SK-MEL-5 (cell line): ENCODE measurements around the gene MINDY3. TPM values are rescaled to one million over a fixed set of nuclear protein-coding genes. Genes with fewer than 3 reads are reported as not detected.
A peak's percentile ranks its signal among the peaks of the same experiment; 100 is the strongest.
"Not testable (repeated sequence)": the region's sequence is repeated elsewhere in the genome, so short reads cannot be mapped to it uniquely, and the experiment has no call there.

Source experiments
- DNase-seq: peaks from one replicate; pipeline ENCODE4 v3.0.0-alpha.2; 2016; ENCODE audit warnings: low read depth, low spot score
- in situ Hi-C: cut with HindIII; loops from 2 replicates; pipeline ENCODE4 v1.10.0; 2016; ENCODE audit warnings: low sequenced_read_pairs, high pct_unique_total_duplicates, low pct_unique_long_range_greater_than_20kb
- polyA plus RNA-seq, 2 experiments: library from polyadenylated mRNA; depleted of rRNA; stranded (reverse); fragments of >200 nt; gene quantifications; 2 replicates each; pipeline ENCODE4 v1.2.3, GENCODE V29; 2015
- total RNA-seq: library from RNA; depleted of rRNA; stranded (reverse); fragments of >200 nt; shearing (Covaris generic); gene quantifications from 2 replicates; pipeline ENCODE4 v1.2.3, GENCODE V29; 2014; rRNA removed

Gene MINDY3
- total RNA-seq = 17.6 and 20.2 TPM in 2 replicates
- polyA plus RNA-seq (2015; cell fraction: cytosol; rRNA removed) = 11.0 and 13.1 TPM in 2 replicates
- 80.6 and 84.1 TPM in 2 replicates for polyA plus RNA-seq (2015; cell fraction: nucleus; rRNA removed)

- in situ Hi-C loops = no loop called here
- DNase-seq = peak; percentile 79
These were observed at the start of gene MINDY3 for GRCh38 chr10:15859906-15860691. Gene MINDY3, minus strand, starts transcription at chr10:15860507. Its CDS starts 208 bp downstream, at chr10:15860299.

- in situ Hi-C loops = no loop called here
- no peak for DNase-seq
These were observed 41.6 kb upstream of the MINDY3 start for GRCh38 chr10:15901889-15902288.

- DNase-seq = peak; percentile 33
- in situ Hi-C loops = no loop called here
These were observed 37.7 kb upstream of the MINDY3 start for GRCh38 chr10:15898046-15898445.

- in situ Hi-C loops = no loop called here
- peak; percentile 5 for DNase-seq
These were observed 37.0 kb upstream of the MINDY3 start for GRCh38 chr10:15897287-15897686.

GRCh38 chr10:15896654-15897053, 36.3 kb upstream of the MINDY3 start:
- no peak for DNase-seq
- in situ Hi-C loops = no loop called here

GRCh38 chr10:15884447-15884846, 24.1 kb upstream of the MINDY3 start:
- DNase-seq = no peak
- in situ Hi-C loops = no loop called here

GRCh38 chr10:15881542-15881941, 21.2 kb upstream of the MINDY3 start:
- in situ Hi-C loops = no loop called here
- DNase-seq = no peak

- in situ Hi-C loops = no loop called here
- DNase-seq = peak; percentile 90
These were observed 19.4 kb upstream of the MINDY3 start for GRCh38 chr10:15879663-15880062.

GRCh38 chr10:15879058-15879457, 18.8 kb upstream of the MINDY3 start:
- DNase-seq = peak; percentile 69
- in situ Hi-C loops = no loop called here

GRCh38 chr10:15877836-15878576, 17.7 kb upstream of the MINDY3 start:
- DNase-seq = no peak
- in situ Hi-C loops = no loop called here

- in situ Hi-C loops, DNase-seq: not testable (repeated sequence)
These were observed 16.0 kb upstream of the MINDY3 start for GRCh38 chr10:15876274-15876673.

GRCh38 chr10:15872645-15873044, 12.3 kb upstream of the MINDY3 start:
- in situ Hi-C loops, DNase-seq: not testable (repeated sequence)

- DNase-seq = no peak
- in situ Hi-C loops = no loop called here
These were observed 11.5 kb upstream of the MINDY3 start for GRCh38 chr10:15871823-15872222.

GRCh38 chr10:15869935-15870334, 9.6 kb upstream of the MINDY3 start:
- in situ Hi-C loops = no loop called here
- no peak for DNase-seq

- in situ Hi-C loops = no loop called here
- DNase-seq = peak; percentile 22
These were observed 7.7 kb upstream of the MINDY3 start for GRCh38 chr10:15868006-15868405.

- in situ Hi-C loops = no loop called here
- no peak for DNase-seq
These were observed 5.0 kb upstream of the MINDY3 start for GRCh38 chr10:15865304-15865703.

- DNase-seq = no peak
- in situ Hi-C loops = no loop called here
These were observed 4.1 kb upstream of the MINDY3 start for GRCh38 chr10:15864419-15864818.

- DNase-seq = no peak
- in situ Hi-C loops = no loop called here
These were observed 3.4 kb upstream of the MINDY3 start for GRCh38 chr10:15863733-15864132.

- in situ Hi-C loops = no loop called here
- DNase-seq = no peak
These were observed 3.0 kb upstream of the MINDY3 start for GRCh38 chr10:15863323-15863722.
